Lower leg skin (tissue), 4 donors: ENCODE results near the gene VKORC1L1. TPM values are rescaled to one million over a fixed set of nuclear protein-coding genes. Genes with fewer than 3 reads are reported as not detected.
"Not testable (repeated sequence)": the region's sequence is repeated elsewhere in the genome, so short reads cannot be mapped to it uniquely, and the experiment has no call there.

Source experiments
- DNase-seq, 2 donors: peaks; one replicate each; pipeline ENCODE4 v3.0.0-alpha.2; 2019; ENCODE audit warnings: low spot score in 2 of 2
- H3K4me3 ChIP-seq: fragments of 200-600 bp; sonication (generic); 2 replicates; pipeline ENCODE4 v1.5.1; 2017; ENCODE audit warnings: mild to moderate bottlenecking, low read depth; ENCODE audit not compliant: poor library complexity, severe bottlenecking
- POLR2A ChIP-seq, 2 donors: fragments of 450-650 bp; IDR thresholded peaks; one replicate each; pipeline ENCODE4 v1.6.1; 2016 to 2017; ENCODE audit warnings: antibody characterized with exemption in 2 of 2, mild to moderate bottlenecking in 1 of 2, moderate library complexity in 1 of 2
- WGBS, 2 donors: methylation state at CpG; one replicate each; pipeline ENCODE4 v1.1.5; 2018; 5-methylcytosine and 5-hydroxymethylcytosine counted together
- intact Hi-C: fragments of 100-400 bp; cut with DNase I; formaldehyde crosslinking; loops from one replicate; pipeline ENCODE4 v1.15.0; 2023; ENCODE audit warnings: low total_unique reads
- total RNA-seq, 4 donors: library from RNA; depleted of rRNA; stranded (reverse); fragments of >200 nt; gene quantifications; one replicate each; pipeline ENCODE4 v1.1.0, GENCODE V29; 2016
- TF ChIP-seq, protein P1 (sequence below), 3 donors: fragments of 450-650 bp; IDR thresholded peaks; one replicate each; pipeline ENCODE4 v1.5.1; 2016; ENCODE audit warnings: antibody characterized with exemption in 3 of 3, mild to moderate bottlenecking in 3 of 3, moderate library complexity in 2 of 3

Gene VKORC1L1
- total RNA-seq, 4 donors from 2014 or later = 23.5 to 26.4 (median 25.0) TPM

GRCh38 chr7:65989694-65990080, 116.8 kb downstream of the VKORC1L1 start:
- no peak for DNase-seq
- H3K4me3 ChIP-seq = no peak overlapping the region
- intact Hi-C loops = no loop called here
- WGBS, 2 donors = 59 to 79% methylated on average over 3 of the region's 3 CpGs
- TF ChIP-seq, protein P1, sequence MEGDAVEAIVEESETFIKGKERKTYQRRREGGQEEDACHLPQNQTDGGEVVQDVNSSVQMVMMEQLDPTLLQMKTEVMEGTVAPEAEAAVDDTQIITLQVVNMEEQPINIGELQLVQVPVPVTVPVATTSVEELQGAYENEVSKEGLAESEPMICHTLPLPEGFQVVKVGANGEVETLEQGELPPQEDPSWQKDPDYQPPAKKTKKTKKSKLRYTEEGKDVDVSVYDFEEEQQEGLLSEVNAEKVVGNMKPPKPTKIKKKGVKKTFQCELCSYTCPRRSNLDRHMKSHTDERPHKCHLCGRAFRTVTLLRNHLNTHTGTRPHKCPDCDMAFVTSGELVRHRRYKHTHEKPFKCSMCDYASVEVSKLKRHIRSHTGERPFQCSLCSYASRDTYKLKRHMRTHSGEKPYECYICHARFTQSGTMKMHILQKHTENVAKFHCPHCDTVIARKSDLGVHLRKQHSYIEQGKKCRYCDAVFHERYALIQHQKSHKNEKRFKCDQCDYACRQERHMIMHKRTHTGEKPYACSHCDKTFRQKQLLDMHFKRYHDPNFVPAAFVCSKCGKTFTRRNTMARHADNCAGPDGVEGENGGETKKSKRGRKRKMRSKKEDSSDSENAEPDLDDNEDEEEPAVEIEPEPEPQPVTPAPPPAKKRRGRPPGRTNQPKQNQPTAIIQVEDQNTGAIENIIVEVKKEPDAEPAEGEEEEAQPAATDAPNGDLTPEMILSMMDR (IDR thresholded peaks at IDR 0.05) = no peak
- TF ChIP-seq POLR2A (IDR thresholded peaks at IDR 0.05) = no peak

DNA sequence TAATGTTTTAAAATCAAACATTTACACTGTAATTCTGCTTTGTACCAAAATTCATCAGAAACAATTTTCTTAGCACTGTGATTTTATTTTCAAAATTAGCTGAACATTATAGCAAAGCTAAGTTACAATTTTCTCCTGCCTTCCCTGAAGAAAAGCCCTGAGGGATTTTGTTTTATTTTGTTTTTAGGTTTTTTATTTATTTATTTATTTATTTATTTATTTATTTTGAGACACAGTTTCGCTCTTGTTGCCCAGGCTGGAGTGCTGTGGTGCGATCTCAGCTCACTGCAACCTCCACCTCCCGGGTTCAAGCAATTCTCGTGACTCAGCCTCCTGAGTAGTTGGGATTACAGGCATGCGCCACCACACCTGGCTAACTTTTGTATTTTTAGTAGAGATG, 119.0 kb downstream of the VKORC1L1 start:
- WGBS, 2 donors = 97 to 98% methylated on average over 4 to 5 of the region's 5 CpGs
- DNase-seq, intact Hi-C loops, H3K4me3 ChIP-seq: not testable (repeated sequence)

- H3K4me3 ChIP-seq = no peak overlapping the region
- WGBS, 2 donors = 89 to 90% methylated on average over 4 of the region's 4 CpGs
- no peak for DNase-seq
- no peak for TF ChIP-seq POLR2A (IDR thresholded peaks at IDR 0.05)
- TF ChIP-seq, protein P1 (IDR thresholded peaks at IDR 0.05) = no peak
- intact Hi-C loops = no loop called here
Observed at GRCh38 chr7:65992526-65992925, 119.7 kb downstream of the VKORC1L1 start.

DNA sequence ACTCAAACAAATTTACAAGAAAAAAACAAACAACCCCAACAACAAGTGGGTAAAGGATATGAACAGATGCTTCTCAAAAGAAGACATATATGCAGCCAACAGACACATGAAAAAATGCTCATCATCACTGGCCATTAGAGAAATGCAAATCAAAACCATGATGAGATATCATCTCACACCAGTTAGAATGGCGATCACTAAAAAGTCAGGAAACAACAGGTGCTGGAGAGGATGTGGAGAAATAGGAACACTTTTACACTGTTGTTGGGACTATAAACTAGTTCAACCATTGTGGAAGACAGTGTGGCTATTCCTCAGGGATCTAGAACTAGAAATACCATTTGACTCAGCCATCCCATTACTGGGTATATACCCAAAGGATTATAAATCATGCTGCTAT, 122.1 kb downstream of the VKORC1L1 start:
- DNase-seq, intact Hi-C loops, H3K4me3 ChIP-seq: not testable (repeated sequence)
- 60 to 85% methylated on average over 1 of the region's 1 CpG for WGBS, 2 donors

DNA sequence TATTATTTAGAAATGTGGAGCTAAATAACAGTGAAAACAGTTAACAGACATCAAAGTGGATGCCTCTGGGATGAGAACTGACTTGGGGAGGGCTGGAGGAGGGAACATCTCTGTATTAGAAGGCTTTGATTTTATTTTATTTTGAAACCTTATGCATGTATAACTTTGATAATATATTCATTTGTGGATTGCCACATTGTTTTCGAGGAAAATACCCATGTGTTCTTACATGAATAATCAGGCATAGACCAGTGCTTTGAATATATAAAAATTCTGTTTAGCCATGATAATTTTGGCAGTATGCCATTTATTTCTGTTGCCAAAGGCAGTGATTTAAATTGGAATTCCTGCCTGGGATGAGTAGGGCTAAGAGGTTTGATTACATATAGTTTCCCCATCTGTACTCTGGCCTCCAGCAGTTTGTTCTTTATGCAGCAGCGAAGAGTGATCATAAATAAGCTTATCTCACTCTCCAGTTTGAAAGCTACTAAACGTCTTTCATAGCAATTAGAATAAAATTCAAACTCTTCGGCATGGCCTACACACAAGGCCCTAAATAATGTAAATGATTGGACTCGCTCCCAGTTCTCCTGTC, 128.0 kb downstream of the VKORC1L1 start:
- 29 to 36% methylated on average over 1 of the region's 5 CpGs for WGBS, 2 donors
- H3K4me3 ChIP-seq, DNase-seq, intact Hi-C loops: not testable (repeated sequence)

- DNase-seq, H3K4me3 ChIP-seq, intact Hi-C loops: not testable (repeated sequence)
- WGBS, 2 donors = 88 to 89% methylated on average over 8 of the region's 8 CpGs
Observed at GRCh38 chr7:66005115-66005671, 132.3 kb downstream of the VKORC1L1 start.

GRCh38 chr7:66007232-66007631, 134.4 kb downstream of the VKORC1L1 start:
- intact Hi-C loops = no loop called here
- WGBS, 2 donors = 72 to 75% methylated on average over 6 of the region's 6 CpGs
- no peak for TF ChIP-seq POLR2A (IDR thresholded peaks at IDR 0.05)
- TF ChIP-seq, protein P1 (IDR thresholded peaks at IDR 0.05) = no peak
- DNase-seq = no peak
- no peak overlapping the region for H3K4me3 ChIP-seq

Other genes with a start within 250 kb of the VKORC1L1 start
- 10 to 100 TPM; 13.8 to 22.8 (median 18.8) TPM for gene GUSB, start 109.1 kb downstream of the VKORC1L1 start, total RNA-seq
- 10 to 100 TPM; 14.6 to 29.0 (median 27.9) TPM for gene ASL, start 202.7 kb downstream of the VKORC1L1 start, total RNA-seq
- gene CRCP, start 241.8 kb downstream of the VKORC1L1 start, total RNA-seq = 10 to 100 TPM; 35.6 to 72.4 (median 45.3) TPM